ENCODE measurements around the gene SORBS1. TPM values are rescaled to one million over a fixed set of nuclear protein-coding genes. Genes with fewer than 3 reads are reported as not detected.

Gene SORBS1
- total and polyA plus RNA-seq, 9 of the 15 experiments (the other 6 are each of a cell fraction or from before 2014, with no cell fraction given): 2.0 to 13.3 (median 6.5) TPM

DNA sequence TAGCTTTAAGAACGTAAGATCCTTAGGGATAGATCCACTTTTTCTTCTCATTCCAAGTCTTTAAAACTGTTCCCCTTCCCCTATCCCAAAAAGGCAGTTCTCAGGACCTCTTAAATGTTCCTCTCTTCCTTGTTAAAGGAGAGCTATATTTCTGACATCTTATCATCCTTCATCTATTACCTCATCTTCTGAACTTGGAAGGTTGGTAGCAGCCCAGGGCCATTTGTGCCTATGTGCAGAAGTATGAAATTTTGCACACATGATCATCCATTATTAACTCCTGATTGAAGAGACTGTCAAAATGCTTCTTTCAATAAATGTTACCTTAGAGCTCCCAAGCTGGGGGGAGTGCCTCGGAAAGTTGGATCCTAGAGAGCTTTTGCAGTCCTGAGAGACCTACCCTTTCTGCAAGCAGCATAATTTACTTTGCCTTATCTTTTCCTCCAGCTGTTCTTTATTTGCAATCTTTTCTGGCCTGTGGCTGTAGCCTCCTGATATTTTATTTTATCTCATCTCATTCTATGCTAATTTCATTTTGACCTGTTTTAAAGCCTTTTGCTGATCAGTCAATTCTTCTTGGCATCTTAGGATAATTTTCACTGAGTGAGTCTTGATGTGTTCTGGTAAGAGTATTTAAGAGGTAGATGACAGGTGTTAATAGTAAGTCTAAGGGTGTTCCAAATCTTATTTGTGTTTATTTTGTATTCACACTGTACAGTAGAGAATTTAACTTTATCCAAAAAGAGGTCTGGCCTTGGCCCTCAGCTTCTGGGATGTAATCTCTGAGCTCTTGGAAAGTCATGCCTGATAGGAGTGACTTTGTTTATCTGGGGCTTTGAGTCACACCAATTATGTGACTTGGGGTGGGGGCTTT, 135.3 kb downstream of the SORBS1 start (continued):
- TF ChIP-seq, protein P1, sequence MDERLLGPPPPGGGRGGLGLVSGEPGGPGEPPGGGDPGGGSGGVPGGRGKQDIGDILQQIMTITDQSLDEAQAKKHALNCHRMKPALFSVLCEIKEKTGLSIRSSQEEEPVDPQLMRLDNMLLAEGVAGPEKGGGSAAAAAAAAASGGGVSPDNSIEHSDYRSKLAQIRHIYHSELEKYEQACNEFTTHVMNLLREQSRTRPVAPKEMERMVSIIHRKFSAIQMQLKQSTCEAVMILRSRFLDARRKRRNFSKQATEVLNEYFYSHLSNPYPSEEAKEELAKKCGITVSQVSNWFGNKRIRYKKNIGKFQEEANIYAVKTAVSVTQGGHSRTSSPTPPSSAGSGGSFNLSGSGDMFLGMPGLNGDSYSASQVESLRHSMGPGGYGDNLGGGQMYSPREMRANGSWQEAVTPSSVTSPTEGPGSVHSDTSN (CRISPR knock-in tag; IDR thresholded peaks at IDR 0.05; ENCODE audit: low read depth): no peak
- TF ChIP-seq, protein P1 (tag; conservative IDR thresholded peaks at IDR 0.05; ENCODE audit: low read depth): peak; percentile 18; the same call in 1 of the 2 replicates
- TF ChIP-seq MEF2A (IDR thresholded peaks at IDR 0.05; ENCODE audit: control insufficient read depth, low read depth, low read length) (no peak), C11orf30 (IDR thresholded peaks at IDR 0.05; ENCODE audit: low read depth) (peak; percentile 93), ELF4 (CRISPR knock-in tag; IDR thresholded peaks at IDR 0.05) (no peak), ZNF766 (CRISPR knock-in tag; conservative IDR thresholded peaks at IDR 0.05) (0 out of 2 replicates have a peak, but pooled peaks have one; percentile 33)
- TF ChIP-seq, protein P2, sequence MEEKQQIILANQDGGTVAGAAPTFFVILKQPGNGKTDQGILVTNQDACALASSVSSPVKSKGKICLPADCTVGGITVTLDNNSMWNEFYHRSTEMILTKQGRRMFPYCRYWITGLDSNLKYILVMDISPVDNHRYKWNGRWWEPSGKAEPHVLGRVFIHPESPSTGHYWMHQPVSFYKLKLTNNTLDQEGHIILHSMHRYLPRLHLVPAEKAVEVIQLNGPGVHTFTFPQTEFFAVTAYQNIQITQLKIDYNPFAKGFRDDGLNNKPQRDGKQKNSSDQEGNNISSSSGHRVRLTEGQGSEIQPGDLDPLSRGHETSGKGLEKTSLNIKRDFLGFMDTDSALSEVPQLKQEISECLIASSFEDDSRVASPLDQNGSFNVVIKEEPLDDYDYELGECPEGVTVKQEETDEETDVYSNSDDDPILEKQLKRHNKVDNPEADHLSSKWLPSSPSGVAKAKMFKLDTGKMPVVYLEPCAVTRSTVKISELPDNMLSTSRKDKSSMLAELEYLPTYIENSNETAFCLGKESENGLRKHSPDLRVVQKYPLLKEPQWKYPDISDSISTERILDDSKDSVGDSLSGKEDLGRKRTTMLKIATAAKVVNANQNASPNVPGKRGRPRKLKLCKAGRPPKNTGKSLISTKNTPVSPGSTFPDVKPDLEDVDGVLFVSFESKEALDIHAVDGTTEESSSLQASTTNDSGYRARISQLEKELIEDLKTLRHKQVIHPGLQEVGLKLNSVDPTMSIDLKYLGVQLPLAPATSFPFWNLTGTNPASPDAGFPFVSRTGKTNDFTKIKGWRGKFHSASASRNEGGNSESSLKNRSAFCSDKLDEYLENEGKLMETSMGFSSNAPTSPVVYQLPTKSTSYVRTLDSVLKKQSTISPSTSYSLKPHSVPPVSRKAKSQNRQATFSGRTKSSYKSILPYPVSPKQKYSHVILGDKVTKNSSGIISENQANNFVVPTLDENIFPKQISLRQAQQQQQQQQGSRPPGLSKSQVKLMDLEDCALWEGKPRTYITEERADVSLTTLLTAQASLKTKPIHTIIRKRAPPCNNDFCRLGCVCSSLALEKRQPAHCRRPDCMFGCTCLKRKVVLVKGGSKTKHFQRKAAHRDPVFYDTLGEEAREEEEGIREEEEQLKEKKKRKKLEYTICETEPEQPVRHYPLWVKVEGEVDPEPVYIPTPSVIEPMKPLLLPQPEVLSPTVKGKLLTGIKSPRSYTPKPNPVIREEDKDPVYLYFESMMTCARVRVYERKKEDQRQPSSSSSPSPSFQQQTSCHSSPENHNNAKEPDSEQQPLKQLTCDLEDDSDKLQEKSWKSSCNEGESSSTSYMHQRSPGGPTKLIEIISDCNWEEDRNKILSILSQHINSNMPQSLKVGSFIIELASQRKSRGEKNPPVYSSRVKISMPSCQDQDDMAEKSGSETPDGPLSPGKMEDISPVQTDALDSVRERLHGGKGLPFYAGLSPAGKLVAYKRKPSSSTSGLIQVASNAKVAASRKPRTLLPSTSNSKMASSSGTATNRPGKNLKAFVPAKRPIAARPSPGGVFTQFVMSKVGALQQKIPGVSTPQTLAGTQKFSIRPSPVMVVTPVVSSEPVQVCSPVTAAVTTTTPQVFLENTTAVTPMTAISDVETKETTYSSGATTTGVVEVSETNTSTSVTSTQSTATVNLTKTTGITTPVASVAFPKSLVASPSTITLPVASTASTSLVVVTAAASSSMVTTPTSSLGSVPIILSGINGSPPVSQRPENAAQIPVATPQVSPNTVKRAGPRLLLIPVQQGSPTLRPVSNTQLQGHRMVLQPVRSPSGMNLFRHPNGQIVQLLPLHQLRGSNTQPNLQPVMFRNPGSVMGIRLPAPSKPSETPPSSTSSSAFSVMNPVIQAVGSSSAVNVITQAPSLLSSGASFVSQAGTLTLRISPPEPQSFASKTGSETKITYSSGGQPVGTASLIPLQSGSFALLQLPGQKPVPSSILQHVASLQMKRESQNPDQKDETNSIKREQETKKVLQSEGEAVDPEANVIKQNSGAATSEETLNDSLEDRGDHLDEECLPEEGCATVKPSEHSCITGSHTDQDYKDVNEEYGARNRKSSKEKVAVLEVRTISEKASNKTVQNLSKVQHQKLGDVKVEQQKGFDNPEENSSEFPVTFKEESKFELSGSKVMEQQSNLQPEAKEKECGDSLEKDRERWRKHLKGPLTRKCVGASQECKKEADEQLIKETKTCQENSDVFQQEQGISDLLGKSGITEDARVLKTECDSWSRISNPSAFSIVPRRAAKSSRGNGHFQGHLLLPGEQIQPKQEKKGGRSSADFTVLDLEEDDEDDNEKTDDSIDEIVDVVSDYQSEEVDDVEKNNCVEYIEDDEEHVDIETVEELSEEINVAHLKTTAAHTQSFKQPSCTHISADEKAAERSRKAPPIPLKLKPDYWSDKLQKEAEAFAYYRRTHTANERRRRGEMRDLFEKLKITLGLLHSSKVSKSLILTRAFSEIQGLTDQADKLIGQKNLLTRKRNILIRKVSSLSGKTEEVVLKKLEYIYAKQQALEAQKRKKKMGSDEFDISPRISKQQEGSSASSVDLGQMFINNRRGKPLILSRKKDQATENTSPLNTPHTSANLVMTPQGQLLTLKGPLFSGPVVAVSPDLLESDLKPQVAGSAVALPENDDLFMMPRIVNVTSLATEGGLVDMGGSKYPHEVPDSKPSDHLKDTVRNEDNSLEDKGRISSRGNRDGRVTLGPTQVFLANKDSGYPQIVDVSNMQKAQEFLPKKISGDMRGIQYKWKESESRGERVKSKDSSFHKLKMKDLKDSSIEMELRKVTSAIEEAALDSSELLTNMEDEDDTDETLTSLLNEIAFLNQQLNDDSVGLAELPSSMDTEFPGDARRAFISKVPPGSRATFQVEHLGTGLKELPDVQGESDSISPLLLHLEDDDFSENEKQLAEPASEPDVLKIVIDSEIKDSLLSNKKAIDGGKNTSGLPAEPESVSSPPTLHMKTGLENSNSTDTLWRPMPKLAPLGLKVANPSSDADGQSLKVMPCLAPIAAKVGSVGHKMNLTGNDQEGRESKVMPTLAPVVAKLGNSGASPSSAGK (IDR thresholded peaks at IDR 0.05): no peak
- TF ChIP-seq, protein P3, sequence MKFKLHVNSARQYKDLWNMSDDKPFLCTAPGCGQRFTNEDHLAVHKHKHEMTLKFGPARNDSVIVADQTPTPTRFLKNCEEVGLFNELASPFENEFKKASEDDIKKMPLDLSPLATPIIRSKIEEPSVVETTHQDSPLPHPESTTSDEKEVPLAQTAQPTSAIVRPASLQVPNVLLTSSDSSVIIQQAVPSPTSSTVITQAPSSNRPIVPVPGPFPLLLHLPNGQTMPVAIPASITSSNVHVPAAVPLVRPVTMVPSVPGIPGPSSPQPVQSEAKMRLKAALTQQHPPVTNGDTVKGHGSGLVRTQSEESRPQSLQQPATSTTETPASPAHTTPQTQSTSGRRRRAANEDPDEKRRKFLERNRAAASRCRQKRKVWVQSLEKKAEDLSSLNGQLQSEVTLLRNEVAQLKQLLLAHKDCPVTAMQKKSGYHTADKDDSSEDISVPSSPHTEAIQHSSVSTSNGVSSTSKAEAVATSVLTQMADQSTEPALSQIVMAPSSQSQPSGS (CRISPR knock-in tag; IDR thresholded peaks at IDR 0.05): no peak
